Stimulated activated naive CD4-positive, alpha-beta T cell (primary cell): Measurements from ENCODE around the gene ERICH2.

ENCODE experiments used
- DNase-seq, 6 experiments: peaks; one replicate each; lab custom pipeline; 2025; lab: John Stamatoyannopoulos, UW

Gene ERICH2

GRCh38 chr2:170842785-170843184 lies 72.6 kb downstream of the ERICH2 start:
- no peak for DNase-seq

GRCh38 chr2:170843656-170844055 lies 73.5 kb downstream of the ERICH2 start:
- DNase-seq: no peak

- no peak for DNase-seq
Observed at GRCh38 chr2:170845343-170845742, 75.2 kb downstream of the ERICH2 start.

- DNase-seq: no peak
Observed at GRCh38 chr2:170846314-170846713, 76.1 kb downstream of the ERICH2 start.

GRCh38 chr2:170847716-170848115 lies 77.5 kb downstream of the ERICH2 start:
- DNase-seq: no peak
